Ecto neural progenitor cell (in vitro differentiated cells): ENCODE measurements around the gene AMMECR1.
A peak's percentile ranks its signal among the peaks of the same experiment; 100 is the strongest.
"Not testable (repeated sequence)": the region's sequence is repeated elsewhere in the genome, so short reads cannot be mapped to it uniquely, and the experiment has no call there.

ENCODE experiments used
- DNase-seq: peaks from one replicate; pipeline ENCODE4 v3.0.0-alpha.2; 2018; ENCODE audit warnings: low spot score

Gene AMMECR1

DNA sequence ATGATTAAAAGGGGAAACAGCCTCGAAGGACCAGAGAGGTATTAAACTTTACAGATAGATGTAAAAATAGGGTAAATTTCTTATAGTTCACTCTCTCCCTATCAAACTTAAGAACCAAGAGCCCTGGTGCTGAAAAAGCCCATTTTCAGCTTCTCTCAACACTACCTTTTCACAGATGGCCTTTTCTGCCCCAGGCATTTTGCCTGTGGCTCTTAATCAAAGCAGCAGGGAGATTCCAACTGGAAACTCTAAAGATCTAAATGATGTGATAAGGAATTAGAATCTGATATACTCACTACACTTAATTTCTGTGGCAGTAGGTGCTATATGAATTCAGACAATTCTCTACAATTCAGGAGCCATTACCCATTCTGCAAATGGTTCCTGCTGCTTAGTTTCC, 60.0 kb downstream of the AMMECR1 start:
- DNase-seq: no peak

DNA sequence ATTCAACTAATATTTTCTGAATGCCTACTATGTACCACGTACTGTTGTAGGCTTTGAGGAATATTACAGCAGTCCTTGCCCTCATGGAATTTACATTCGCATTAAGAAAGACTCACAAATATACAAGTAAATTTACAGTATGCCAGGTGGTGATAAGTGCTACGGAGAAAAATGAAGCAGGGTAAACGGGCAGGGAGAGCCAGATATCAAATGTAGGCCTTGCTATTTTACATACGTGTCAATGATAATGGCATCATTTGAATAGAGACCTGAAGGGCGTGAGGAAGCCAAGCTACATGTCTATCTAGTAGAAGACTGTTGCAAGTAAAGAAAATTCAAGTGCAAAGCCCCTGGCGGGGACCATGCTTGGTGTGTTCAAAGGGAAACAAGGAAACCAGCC, 65.2 kb downstream of the AMMECR1 start:
- no peak for DNase-seq

DNA sequence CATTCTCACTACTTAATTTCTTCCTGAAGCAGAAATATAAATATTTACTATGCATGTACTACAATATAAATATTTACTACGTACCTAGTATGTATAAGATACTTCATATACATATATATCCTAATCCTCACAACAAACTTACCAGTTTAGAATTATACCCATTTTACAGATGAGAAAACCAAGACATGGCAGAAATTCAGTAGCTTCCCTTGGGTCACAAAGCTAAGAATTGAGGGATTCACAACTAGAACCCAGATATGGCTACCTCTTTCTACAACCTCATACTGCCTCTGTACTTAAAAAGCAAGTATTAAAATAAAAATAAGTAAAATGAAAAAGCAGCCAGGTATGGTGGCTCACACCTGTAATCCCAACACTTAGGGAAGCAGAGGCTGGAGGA, 65.9 kb downstream of the AMMECR1 start:
- DNase-seq: no peak

DNA sequence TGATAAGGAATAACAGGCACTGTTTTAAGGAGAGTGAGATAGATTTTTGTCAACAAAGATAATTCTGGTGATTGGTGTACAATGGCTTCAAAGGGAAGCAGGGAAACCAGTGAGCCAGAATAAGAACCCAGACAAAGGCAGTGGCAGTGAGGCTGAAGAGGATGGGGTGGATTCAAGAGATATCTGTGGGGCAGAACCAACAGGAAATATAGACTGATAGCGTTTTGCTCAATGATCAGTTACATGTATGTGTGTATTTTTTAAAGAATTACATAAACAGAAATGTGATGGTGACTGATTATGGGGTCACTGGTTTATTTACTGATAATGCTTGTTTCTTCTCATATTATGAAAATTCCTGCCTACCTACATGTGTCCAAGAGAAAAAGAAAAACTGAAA, 66.4 kb downstream of the AMMECR1 start:
- no peak for DNase-seq

DNA sequence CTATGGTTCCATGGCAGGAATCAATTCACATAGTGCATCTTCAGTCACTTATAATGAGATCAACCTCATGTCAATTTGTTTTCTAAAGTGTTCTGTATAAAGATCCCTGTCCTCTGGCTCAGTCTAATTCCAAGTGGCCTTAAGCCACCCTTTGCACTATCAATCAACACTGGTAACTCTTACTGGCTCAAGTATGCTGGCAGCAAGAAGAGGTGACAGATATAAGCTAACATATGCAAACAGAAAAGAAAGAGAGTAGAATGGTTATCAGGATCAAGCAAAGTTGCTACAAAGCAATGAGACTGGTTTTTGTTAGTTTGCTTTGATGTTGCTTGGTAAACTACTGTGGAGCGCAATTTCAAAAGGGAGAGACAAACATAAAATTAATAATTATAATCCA, 67.0 kb downstream of the AMMECR1 start:
- DNase-seq: no peak

DNA sequence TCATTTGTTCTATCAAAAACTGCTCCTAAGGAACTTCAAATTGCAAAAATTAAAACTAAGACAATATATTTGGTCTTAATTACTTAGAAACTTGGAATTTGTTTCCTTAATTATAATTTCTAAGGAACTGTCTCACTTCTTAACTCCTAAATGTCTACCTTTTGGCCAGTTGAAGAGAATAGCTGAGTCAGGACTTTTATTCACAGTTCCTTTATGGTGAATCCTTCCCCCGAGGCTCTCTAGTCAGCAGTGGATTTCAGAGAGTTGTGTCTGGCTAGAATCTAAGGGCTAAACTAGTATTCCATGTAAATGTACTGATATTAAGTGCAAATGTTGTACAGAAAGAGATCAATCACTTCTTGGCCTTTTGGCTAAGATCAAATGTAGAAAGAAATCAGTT, 69.3 kb downstream of the AMMECR1 start:
- DNase-seq: no peak

DNA sequence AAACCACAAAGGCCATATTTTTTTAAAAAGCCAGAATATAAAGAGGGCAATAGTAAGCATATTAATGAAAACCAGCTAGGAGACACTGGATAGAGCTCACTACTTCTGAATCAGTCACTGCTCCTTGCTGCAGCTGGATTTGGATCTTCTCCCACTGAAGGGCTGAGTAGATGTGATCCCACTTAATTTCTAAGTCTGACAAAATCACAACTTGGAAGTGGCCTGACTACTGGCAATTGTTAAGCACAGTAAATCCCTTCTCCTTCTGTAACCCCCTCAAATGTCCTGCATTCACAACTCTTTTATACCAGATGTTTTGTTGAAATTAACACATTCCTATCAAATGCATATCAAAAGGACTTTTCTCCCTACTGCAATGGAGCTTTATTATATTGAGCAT, 72.9 kb downstream of the AMMECR1 start:
- no peak for DNase-seq

DNA sequence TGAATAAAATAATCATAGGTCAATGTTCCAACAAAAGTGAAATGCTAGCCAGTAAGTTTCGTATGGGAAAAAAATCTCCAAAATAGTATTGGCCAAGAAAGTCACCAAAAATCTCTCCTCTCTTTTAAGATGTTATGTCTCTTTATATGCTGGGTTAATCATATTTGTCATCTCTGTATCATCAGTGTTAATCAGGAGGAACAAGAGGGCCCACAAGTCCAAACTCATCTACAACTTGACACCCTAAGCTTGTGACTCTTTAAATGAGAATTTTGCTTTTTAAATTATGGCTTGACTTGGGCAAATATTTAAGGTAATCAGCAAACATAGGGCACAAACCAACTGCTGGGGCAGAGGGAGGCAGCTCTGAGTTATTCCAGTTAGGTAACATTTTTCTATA, 75.5 kb downstream of the AMMECR1 start:
- DNase-seq: no peak

DNA sequence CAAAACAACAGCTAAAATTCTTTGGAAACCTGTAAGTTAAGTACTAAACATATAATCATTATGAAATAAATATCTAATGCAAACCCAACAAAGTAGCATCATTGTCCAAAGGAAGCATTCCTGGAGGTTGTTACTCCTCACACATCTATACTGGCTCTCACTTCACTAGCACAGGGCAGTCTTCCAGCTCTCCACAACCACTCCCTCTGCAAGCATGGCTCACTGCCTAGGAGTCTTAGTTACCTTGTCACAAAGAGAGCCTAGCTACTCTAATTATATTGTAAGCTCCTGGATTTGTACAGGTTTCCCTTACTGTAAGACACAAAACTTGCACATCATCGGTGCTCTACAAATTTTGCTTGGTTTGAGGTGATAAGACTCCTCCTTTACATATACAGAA, 76.1 kb downstream of the AMMECR1 start:
- DNase-seq: no peak

DNA sequence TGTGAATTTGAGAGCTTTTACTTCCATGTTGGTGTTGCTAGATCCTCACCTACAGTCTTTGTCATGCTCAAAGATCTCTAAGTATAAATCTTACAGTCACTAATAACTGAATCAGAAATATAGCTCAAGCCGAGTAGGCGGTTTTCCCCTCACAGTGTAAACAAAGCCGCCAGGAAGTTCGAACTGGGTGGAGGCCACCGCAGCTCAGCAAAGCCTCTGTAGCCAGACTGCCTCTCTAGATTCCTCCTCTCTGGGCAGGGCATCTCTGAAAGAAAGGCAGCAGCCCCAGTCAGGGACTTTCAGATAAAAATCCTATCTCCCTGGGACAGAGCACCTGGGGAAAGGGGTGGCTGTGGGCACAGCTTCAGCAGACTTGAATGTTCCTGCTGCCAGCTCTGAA, 79.6 kb downstream of the AMMECR1 start:
- DNase-seq: not testable (repeated sequence)

DNA sequence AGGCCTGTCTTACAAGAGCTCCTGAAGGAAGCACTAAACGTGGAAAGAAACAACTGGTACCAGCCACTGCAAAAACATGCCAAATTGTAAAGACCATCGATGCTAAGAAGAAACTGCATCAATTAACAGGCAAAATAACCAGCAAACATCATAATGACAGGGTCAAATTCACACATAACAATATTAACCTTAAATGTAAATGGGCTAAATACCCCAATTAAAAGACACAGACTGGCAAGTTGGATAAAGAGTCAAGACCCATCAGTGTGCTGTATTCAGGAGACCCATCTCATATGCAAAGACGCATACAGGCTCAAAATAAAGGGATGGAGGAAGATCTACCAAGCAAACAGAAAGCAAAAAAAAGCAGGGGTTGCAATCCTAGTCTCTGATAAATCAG, 86.4 kb downstream of the AMMECR1 start:
- DNase-seq: not testable (repeated sequence)

DNA sequence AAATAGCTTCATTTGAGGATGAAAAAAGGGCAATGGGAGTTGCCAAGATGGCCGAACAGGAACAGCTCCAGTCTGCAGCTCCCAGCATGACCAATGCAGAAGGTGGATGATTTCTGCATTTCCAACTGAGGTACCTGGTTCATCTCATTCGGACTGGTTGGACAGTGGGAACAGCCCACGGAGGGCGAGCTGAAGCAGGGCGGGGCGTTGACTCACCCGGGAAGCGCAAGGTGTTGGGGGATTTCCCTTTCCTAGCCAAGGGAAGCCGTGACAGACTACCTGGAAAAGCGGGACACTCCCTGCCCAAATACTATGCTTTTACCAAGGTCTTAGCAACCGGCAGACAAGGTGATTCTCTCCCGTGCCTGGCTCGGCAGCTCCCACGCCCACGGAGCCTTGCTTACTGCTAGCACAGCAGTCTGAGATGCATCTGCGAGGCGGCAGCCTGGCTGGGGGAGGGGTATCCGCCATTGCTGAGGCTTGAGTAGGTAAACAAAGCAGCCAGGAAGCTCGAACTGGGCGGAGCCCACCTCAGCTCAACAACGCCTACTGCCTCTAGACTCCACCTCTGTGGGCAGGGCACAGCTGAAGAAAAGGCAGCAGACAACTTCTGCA, 88.3 kb downstream of the AMMECR1 start:
- DNase-seq: peak; percentile 53

DNA sequence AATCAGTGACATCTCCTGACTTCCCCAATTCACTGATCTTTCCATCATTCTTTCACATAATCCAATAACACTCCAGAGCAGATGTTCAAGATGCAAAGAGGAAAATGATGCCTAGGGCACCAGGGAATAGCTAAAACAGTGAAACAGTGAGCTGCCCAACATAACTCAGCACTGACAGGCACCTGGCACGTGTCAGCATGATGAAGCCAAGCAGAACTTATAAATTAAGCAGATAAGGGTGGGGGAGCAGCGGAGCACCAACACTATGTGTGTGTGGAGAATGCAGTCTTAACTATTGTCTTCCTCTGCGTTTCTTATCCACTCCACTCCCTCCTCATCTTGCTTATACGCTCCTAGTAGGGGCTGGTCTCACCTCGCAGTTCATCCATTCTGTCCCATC, 89.4 kb downstream of the AMMECR1 start:
- no peak for DNase-seq

DNA sequence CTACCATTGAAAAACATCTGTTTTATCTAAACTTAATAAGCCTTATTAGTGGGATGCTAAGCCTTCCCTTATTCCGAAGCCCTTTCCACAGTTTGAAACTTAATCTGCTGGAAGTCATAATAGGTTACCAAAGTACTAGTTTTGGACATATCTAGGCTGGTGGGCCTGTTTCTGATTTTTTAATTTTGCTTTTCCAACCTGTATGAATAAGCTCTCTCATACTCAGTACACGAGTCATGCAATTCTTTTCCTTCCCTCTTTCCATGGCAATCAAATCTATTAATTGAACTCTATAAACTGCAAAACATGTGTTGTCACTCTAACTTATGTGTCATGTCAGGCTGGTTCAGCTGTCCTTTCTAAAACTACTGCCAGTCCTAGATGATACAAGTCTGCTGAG, 91.0 kb downstream of the AMMECR1 start:
- no peak for DNase-seq

DNA sequence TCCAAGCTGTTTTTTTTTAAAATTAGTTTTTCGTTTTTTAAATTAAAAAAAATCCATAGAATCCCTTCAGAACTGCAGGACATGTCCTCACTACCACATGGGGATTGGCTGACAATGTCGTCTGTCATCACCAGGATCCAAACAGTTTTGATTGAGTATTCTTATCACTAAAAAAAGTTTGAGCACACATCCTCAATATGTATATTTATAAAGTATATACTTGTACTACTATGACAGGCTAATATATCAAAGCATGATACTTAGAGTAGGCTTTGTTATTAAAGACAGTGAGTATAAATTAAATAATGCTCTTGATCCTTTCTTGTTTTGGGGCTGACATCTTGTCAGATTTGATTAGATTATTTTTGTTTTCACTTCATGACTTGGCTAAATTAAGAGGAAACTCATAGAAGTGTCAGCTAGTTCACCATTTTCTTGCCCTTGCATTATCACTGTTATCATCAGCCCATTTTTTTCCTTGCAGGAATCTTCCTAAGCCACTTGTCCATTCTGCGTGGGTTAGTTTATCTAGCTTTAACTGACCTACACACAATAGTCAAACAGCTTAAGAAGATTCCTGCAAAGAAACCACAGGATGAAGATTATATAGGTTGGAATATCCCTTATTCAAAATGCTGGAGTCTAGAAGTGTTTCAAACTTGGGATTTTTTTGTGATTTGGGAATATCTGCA, 92.8 kb downstream of the AMMECR1 start:
- no peak for DNase-seq

DNA sequence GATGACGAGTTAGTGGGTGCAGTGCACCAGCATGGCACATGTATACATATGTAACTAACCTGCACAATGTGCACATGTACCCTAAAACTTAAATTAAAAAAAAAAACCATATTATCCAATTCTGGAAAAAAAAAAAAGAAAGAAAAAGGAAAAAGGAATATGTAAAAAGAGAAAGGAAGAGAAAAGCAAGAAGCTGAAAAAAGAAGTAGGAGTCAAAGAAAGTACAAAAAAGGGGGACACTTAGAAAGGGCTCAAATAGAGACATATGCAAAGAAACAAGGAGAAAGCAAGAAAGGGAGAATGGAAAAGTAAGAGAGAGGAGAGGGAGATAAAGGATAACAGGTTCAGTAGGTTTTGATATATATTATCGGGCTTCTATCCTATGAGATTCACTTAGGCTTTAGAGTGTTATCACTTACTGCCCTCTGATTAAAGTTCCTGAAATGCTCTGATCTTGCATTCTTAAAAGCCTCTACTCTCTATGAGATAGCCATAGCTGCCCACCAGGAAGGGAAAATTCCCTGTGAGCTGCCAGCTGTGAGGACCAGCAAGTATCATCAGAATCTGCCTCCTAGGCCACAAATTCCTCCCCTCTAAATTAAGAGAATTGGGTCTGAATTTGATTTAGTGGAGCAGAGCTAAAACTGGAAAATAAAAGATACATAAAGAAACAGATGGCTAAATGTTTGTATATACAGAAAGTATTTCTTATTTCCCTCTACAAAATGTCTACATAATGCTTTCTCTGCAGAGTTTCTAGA, 95.2 kb downstream of the AMMECR1 start:
- DNase-seq: no peak

DNA sequence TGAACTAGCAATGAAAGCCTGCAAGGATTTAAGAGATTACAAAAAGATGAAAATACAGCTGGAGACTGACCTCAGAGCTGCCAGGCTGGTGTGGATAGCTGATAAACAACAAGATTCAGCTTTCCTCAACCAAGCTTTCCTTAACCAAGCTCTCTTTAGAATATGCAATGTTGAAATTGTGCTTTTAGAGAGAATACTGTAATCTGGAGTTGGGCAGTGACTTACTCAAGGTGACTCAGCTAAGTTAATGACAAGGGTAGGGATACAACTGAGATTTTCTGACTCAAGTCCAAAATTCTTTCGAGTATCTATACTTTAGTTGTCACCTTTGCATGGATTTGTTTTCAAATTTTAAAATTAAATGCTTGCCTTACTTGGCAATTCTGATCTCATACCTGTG, 98.0 kb downstream of the AMMECR1 start:
- no peak for DNase-seq

DNA sequence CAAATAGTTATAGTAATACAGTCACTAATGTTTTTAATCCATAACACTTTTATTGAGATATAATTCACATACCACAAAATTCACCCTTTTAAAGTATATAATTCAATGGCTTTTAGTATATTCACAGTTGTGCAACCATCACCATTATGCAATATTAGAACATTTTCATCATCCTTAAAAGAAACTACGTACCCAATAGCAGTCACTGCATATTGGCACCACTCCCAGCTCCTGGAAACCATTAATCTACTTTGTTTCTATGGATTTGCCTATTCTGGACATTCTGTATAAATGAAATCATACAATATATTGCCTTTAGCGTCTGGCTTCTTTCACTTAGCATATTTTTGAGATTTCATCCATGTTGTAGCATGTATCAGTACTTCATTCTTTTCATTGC, 99.3 kb downstream of the AMMECR1 start:
- DNase-seq: no peak

DNA sequence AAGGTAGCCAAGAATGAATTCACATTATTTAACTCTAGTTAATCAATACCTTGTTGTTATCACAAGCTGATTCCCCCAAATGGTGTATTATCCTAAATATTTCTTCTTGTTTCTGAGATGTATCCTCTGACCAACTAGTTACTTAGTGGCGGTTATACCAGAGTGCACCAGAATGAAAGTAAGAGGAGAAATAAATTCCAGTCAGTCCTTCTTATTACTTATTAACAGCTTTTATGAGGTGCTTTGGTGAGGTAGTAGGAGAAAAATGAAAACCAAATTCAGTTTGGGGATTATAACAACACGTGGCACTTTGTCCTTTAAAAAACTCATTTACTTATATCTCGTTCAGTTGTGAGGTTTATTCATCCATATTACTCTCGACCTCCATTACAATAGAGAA, 101.9 kb downstream of the AMMECR1 start:
- no peak for DNase-seq

DNA sequence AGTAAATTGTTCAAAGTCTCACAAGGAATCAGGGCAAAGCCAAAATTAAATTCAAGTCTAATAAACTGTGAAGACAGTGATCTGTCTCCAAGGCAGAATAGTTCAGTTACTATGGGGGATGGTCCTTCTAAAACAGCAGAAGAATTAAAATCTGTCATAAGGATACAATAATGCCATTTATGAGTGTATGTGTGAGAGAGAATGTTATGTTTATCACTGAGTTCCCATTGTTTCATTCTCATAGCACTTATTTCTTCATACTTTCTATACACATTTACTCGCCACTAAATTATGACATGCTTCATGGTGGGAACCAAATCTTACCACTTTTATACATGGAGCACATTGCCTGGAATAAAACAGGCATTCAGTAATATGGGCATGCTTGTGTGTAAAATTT, 102.5 kb downstream of the AMMECR1 start:
- DNase-seq: no peak

DNA sequence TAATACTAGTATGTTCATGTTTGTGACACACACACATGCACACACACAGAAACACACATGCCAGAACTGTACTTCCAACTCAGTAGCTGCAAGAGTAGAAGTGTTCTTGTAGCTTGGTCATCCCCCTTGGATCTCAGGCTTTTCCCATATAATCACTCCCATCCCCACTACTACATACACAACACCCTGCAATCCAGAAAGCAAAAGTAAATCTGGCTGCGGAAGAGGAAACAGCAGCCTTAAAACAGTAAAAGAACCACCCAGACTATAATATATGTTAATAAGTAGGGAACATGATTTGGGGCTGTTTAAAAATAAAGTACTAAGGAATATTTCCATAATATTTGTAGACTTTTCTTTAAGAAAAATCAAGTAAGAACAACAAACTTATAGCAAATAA, 103.2 kb downstream of the AMMECR1 start:
- DNase-seq: no peak

DNA sequence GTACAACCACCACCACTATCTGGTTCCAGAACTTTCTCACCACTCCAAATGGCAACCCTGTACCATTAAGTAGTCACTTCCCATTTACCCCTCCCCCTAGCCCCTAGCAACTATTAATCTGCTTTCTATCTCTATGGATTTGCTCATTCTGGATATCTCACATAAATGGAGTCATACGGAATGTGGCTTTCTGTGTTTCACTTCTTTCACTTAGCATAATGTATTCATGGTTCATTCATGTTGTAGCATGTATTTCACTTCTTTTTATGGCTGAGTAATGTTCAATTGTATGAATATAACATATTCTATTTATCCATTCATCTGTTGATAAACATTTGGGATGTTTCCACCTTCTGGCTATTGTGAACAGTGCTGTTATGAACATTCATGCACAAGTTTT, 104.7 kb downstream of the AMMECR1 start:
- DNase-seq: no peak

DNA sequence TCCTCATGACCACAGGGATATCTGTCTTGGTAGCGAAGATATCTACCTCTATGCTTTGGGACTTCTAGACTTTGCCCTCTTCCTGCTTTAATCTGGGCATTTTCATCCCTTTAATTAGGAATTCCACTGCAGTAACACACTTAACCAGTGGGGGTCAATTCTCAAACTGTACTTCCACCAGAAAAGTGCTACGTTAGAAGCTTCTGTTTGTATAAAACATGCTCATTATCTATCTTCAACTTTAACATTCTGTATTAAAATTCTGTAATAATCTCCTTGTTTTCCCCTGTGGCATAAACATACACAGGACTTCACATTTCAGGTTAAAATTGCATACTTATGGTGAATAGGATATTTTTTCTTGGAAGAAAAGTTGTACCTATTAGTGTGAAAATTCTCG, 105.6 kb downstream of the AMMECR1 start:
- no peak for DNase-seq

DNA sequence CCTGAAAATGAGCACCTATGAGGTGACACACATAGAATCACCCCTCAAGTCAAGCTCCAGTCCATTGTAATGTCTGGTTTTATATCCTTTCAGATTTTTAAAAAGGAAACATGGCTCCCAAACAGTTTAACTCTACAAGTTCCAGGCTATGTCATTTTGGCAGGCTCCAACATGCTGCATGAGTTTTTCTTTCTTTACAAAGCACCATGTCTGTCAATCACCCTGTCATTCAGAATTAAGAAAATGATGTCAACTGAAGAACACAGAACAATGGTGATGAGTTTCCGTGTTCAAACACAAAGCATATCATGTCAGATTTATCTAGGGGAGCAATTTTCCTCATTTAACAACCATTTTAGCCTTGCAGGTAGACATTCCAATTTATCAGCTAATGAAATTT, 106.5 kb downstream of the AMMECR1 start:
- no peak for DNase-seq
